IMR-90 (cell line): Measurements from ENCODE around the gene CT45A10. TPM values are rescaled to one million over a fixed set of nuclear protein-coding genes. Genes with fewer than 3 reads are reported as not detected.

Source experiments
- ATAC-seq: fragments of 200-7000 bp; cut with Tn5 transposase; 2 replicates; pipeline ENCODE4 v1.9.1; 2020; ENCODE audit warnings: low read depth, mild to moderate bottlenecking, moderate library complexity
- Bru-seq: library from RNA; stranded (reverse); fragments of 400-500 nt; gene quantifications from one replicate; lab custom pipeline; 2021; lab: Mats Ljungman, UMichigan
- BruChase-seq, 2 experiments: library from RNA; stranded (reverse); fragments of 400-500 nt; gene quantifications; one replicate each; lab custom pipeline; 2021; lab: Mats Ljungman, UMichigan
- BruUV-seq: library from RNA; stranded (reverse); fragments of 400-500 nt; replicated peaks from 2 replicates; lab custom pipeline; 2021; lab: Mats Ljungman, UMichigan
- CTCF ChIA-PET: fragments of 300-600 bp; formaldehyde crosslinking; extraction: SDS; loops from one replicate; lab custom pipeline; 2021; ENCODE audit warnings: antibody characterized with exemption; lab: Yijun Ruan, JAX
- POLR2A ChIA-PET: fragments of 300-600 bp; sonication (Branson Sonifier 250); formaldehyde crosslinking; loops from one replicate; lab custom pipeline; 2022; ENCODE audit warnings: antibody characterized with exemption; ENCODE audit not compliant: unreplicated experiment; lab: Charles Lee
- DNase-seq: peaks from one replicate; pipeline ENCODE4 v3.0.0; 2013
- H2AFZ ChIP-seq: replicated peaks from 2 replicates; pipeline ENCODE3; 2013; ENCODE audit warnings: low read length, mild to moderate bottlenecking; ENCODE audit not compliant: poor library complexity
- H2AK5ac ChIP-seq: 2 replicates; pipeline ENCODE4 v1.6.1; 2013; ENCODE audit warnings: low read depth, low read length, inconsistent platforms
- H2AK9ac ChIP-seq: replicated peaks from 2 replicates; pipeline ENCODE3; 2013; ENCODE audit warnings: mild to moderate bottlenecking, low read depth, low read length, moderate library complexity; ENCODE audit not compliant: poor library complexity
- H2BK120ac ChIP-seq: 2 replicates; pipeline ENCODE4 v1.6.1; 2013; ENCODE audit warnings: low read depth, low read length, inconsistent platforms
- H2BK15ac ChIP-seq: 3 replicates; pipeline ENCODE4 v1.6.1; 2013; ENCODE audit warnings: low read depth, low read length, inconsistent platforms
- H2BK20ac ChIP-seq: 2 replicates; pipeline ENCODE4 v1.6.1; 2013; ENCODE audit warnings: low read depth, mild to moderate bottlenecking, inconsistent platforms, low read length, moderate library complexity
- H2BK5ac ChIP-seq: 2 replicates; pipeline ENCODE4 v1.6.1; 2013; ENCODE audit warnings: mild to moderate bottlenecking, low read depth, low read length, inconsistent platforms; ENCODE audit not compliant: poor library complexity, severe bottlenecking
- H3K14ac ChIP-seq: replicated peaks from 2 replicates; pipeline ENCODE4 v1.6.1; 2013; ENCODE audit warnings: low read depth, low read length, inconsistent platforms
- H3K18ac ChIP-seq: 2 replicates; pipeline ENCODE4 v1.6.1; 2013; ENCODE audit warnings: low read depth, low read length, control low read depth
- H3K23ac ChIP-seq: 2 replicates; pipeline ENCODE4 v1.6.1; 2013; ENCODE audit warnings: low read depth, low read length, inconsistent platforms
- H3K27ac ChIP-seq: 2 replicates; pipeline ENCODE4 v1.5.1; 2013; ENCODE audit warnings: mild to moderate bottlenecking, control low read depth, low read length; ENCODE audit not compliant: insufficient read depth
- H3K27me3 ChIP-seq: 2 replicates; pipeline ENCODE4 v1.6.1; 2013; ENCODE audit warnings: low read length; ENCODE audit not compliant: control insufficient read depth, insufficient read depth
- H3K36me3 ChIP-seq: 2 replicates; pipeline ENCODE4 v1.6.1; 2013; ENCODE audit warnings: low read length, mixed read lengths; ENCODE audit not compliant: control insufficient read depth, insufficient read depth
- H3K4ac ChIP-seq: 2 replicates; pipeline ENCODE4 v1.6.1; 2013; ENCODE audit warnings: low read depth, low read length, inconsistent platforms
- H3K4me1 ChIP-seq: 2 replicates; pipeline ENCODE4 v1.6.1; 2013; ENCODE audit warnings: low read length, mixed read lengths; ENCODE audit not compliant: control insufficient read depth, insufficient read depth
- H3K4me2 ChIP-seq: 2 replicates; pipeline ENCODE4 v1.6.1; 2013; ENCODE audit warnings: low read depth, mild to moderate bottlenecking, control low read depth, low read length, moderate library complexity
- H3K4me3 ChIP-seq: 2 replicates; pipeline ENCODE4 v1.5.1; 2013; ENCODE audit warnings: low read depth, mild to moderate bottlenecking, control low read depth, low read length, moderate library complexity; ENCODE audit not compliant: insufficient read depth
- H3K56ac ChIP-seq: 2 replicates; pipeline ENCODE4 v1.6.1; 2013; ENCODE audit warnings: low read length, inconsistent platforms; ENCODE audit not compliant: insufficient read depth; ENCODE audit errors: extremely low read depth
- H3K79me1 ChIP-seq, 2 experiments: 2 replicates each; pipeline ENCODE4 v1.6.1; 2013; ENCODE audit warnings: low read length in 2 of 2, inconsistent platforms in 1 of 2, low read depth in 1 of 2
- H3K9ac ChIP-seq: 2 replicates; pipeline ENCODE4 v1.6.1; 2013; ENCODE audit warnings: low read depth, low read length, control low read depth
- H3K9me1 ChIP-seq: 2 replicates; pipeline ENCODE4 v1.6.1; 2013; ENCODE audit warnings: low read length, inconsistent platforms; ENCODE audit not compliant: insufficient read depth
- H3K9me3 ChIP-seq: 2 replicates; pipeline ENCODE4 v1.6.1; 2013; ENCODE audit warnings: low read length; ENCODE audit not compliant: control insufficient read depth, insufficient read depth
- H4K20me1 ChIP-seq: 2 replicates; pipeline ENCODE4 v1.6.1; 2013; ENCODE audit warnings: low read length, inconsistent platforms; ENCODE audit not compliant: insufficient read depth
- H4K5ac ChIP-seq: 2 replicates; pipeline ENCODE4 v1.6.1; 2013; ENCODE audit warnings: mild to moderate bottlenecking, low read depth, low read length, control low read depth
- H4K8ac ChIP-seq, 2 experiments: 2 replicates each; pipeline ENCODE4 v1.6.1; 2013; ENCODE audit warnings: low read depth in 2 of 2, low read length in 2 of 2, control low read depth in 1 of 2, inconsistent platforms in 1 of 2
- H4K91ac ChIP-seq: 2 replicates; pipeline ENCODE4 v1.6.1; 2013; ENCODE audit warnings: low read depth, low read length, inconsistent platforms; ENCODE audit not compliant: insufficient read depth
- BHLHE40 ChIP-seq: fragments of 150-350 bp; IDR thresholded peaks from 2 replicates; pipeline ENCODE4 v1.6.1; 2016; ENCODE audit warnings: mild to moderate bottlenecking, low read depth, low read length
- CEBPB ChIP-seq: IDR thresholded peaks from 2 replicates; pipeline ENCODE4 v1.6.1; 2012; ENCODE audit warnings: low read depth, low read length, improper control_type of control experiment
- CTCF ChIP-seq: conservative IDR thresholded peaks from 2 replicates; pipeline ENCODE4 v1.5.1; 2012; ENCODE audit warnings: mild to moderate bottlenecking, low read depth, low read length, improper control_type of control experiment
- ELK1 ChIP-seq: fragments of 150-350 bp; IDR thresholded peaks from 2 replicates; pipeline ENCODE4 v1.6.1; 2016; ENCODE audit warnings: low read depth, mild to moderate bottlenecking, low read length, moderate library complexity, borderline replicate concordance
- FOS ChIP-seq: fragments of 150-350 bp; IDR thresholded peaks from 2 replicates; pipeline ENCODE4 v1.6.1; 2016; ENCODE audit warnings: low read depth, low read length
- MAFK ChIP-seq: IDR thresholded peaks from 2 replicates; pipeline ENCODE4 v1.6.1; 2012; ENCODE audit warnings: low read depth, low read length, improper control_type of control experiment
- NFE2L2 ChIP-seq: fragments of 150-350 bp; IDR thresholded peaks from 2 replicates; pipeline ENCODE4 v1.6.1; 2016; ENCODE audit warnings: low read depth, mild to moderate bottlenecking, low read length
- POLR2A ChIP-seq: IDR thresholded peaks from 2 replicates; pipeline ENCODE4 v1.6.1; 2012; ENCODE audit warnings: mild to moderate bottlenecking, low read depth, low read length
- RAD21 ChIP-seq: IDR thresholded peaks from 2 replicates; pipeline ENCODE4 v1.6.1; 2012; ENCODE audit warnings: low read length, improper control_type of control experiment
- RCOR1 ChIP-seq: IDR thresholded peaks from 2 replicates; pipeline ENCODE4 v1.6.1; 2012; ENCODE audit warnings: mild to moderate bottlenecking, low read length, improper control_type of control experiment; ENCODE audit not compliant: insufficient replicate concordance
- RFX5 ChIP-seq: IDR thresholded peaks from 2 replicates; pipeline ENCODE4 v1.8.0; 2012; ENCODE audit warnings: low read depth, mild to moderate bottlenecking, low read length, moderate library complexity
- WGBS, 2 experiments: methylation state at CpG; one replicate each; pipeline versions ENCODE4 v1.1.5 to v1.1.7; 2013; ENCODE audit warnings: missing lambda C conversion rate in 2 of 2; ENCODE audit not compliant: insufficient read length in 1 of 2; ENCODE audit errors: extremely low coverage in 2 of 2; 5-methylcytosine and 5-hydroxymethylcytosine counted together
- dilution Hi-C: fragments of 300-500 bp; cut with HindIII; formaldehyde crosslinking; loops from one replicate; pipeline ENCODE4 v1.14.3; 2018; ENCODE audit warnings: low sequenced_read_pairs; ENCODE audit not compliant: unreplicated experiment
- in situ Hi-C: fragments of 300-500 bp; cut with MboI; formaldehyde crosslinking; loops from 3 replicates; pipeline ENCODE4 v1.14.3; 2019; ENCODE audit warnings: low sequenced_read_pairs, inconsistent platforms, mixed read lengths
- intact Hi-C: fragments of 100-400 bp; cut with micrococcal nuclease; formaldehyde crosslinking; loops from 2 replicates; pipeline ENCODE4 v1.10.0; 2022
- long read RNA-seq: library from polyadenylated mRNA; unstranded; transcript quantifications from one replicate; pipeline ENCODE4 v2.0.0, GENCODE V29; 2021; ENCODE audit not compliant: unreplicated experiment
- polyA plus RNA-seq, 3 experiments: library from polyadenylated mRNA; depleted of rRNA; stranded (reverse); fragments of >200 nt; gene quantifications; 2 replicates each; pipeline ENCODE4 v1.2.3, GENCODE V29; 2012; ENCODE audit warnings: low replicate concordance in 1 of 3
- total RNA-seq: library from RNA; depleted of rRNA; stranded (reverse); fragments of >200 nt; gene quantifications from 2 replicates; pipeline ENCODE4 v1.2.3, GENCODE V29; 2012; rRNA removed

The CT45A10 gene
- not detected in 2 replicates for total RNA-seq
- polyA plus RNA-seq (2012; rRNA removed) = not detected in 2 replicates
- not detected in 2 replicates for polyA plus RNA-seq (2012; cell fraction: cytosol; rRNA removed)
- not detected in 2 replicates for polyA plus RNA-seq (2012; cell fraction: nucleus; rRNA removed; ENCODE audit: low replicate concordance)
- Bru-seq, nascent RNA = not detected
- not detected for BruChase-seq, experiment 1, labeled RNA remaining after a 6-hour chase
- not detected for BruChase-seq, experiment 2, labeled RNA remaining after a 2-hour chase
- long read RNA-seq = 0 reads

GRCh38 chrX:135893294-135893817 lies at the start of gene CT45A10, which contains the start of gene SAGE1:
CT45A10 (minus strand) TSS chrX:135893444; CDS start chrX:135885344, 8,100 bp downstream.
SAGE1 (plus strand) TSS chrX:135893716; CDS start chrX:135896243, 2,527 bp downstream.
- CTCF ChIA-PET = no interaction called here

More at GRCh38 chrX:135893294-135893817, at the start of gene CT45A10, which contains the start of gene SAGE1:
- Histone ChIP-seq H3K9me3 (peaks cover 3% of the 10 kb centered on the region; the same call in 1 of the 2 replicates), H2AFZ (no peak within 1 kb of the TSS), H4K20me1 (no peaks in the 10 kb centered on the region), H3K14ac (no peak within 1 kb of the TSS), H3K4ac (no peak within 1 kb of the TSS), H2AK5ac (no peak within 1 kb of the TSS), H3K9ac (no peak within 1 kb of the TSS), H3K18ac (no peak within 1 kb of the TSS), H3K4me2 (no peak within 1 kb of the TSS), H2BK5ac (no peak within 1 kb of the TSS), H4K5ac (no peak within 1 kb of the TSS), H2BK20ac (no peak within 1 kb of the TSS), H3K4me1 (no peaks in the 10 kb centered on the region), H4K8ac (no peak within 1 kb of the TSS), H3K9me1 (no peaks in the 10 kb centered on the region), H2AK9ac (no peak within 1 kb of the TSS), H2BK15ac (no peak within 1 kb of the TSS), H3K56ac (no peak within 1 kb of the TSS), H3K23ac (no peak within 1 kb of the TSS), H3K36me3 (no peaks in the 10 kb centered on the region), H3K27ac (no peak within 1 kb of the TSS), H4K91ac (no peak within 1 kb of the TSS), H3K27me3 (no peaks in the 10 kb centered on the region), H3K79me1 (no peaks in the 10 kb centered on the region), H3K4me3 (no peak within 1 kb of the TSS), H2BK120ac (no peak within 1 kb of the TSS)
- intact Hi-C loops = no loop called here
- ATAC-seq (no peak), DNase-seq (no peak)
- POLR2A ChIA-PET = no interaction called here
- BruUV-seq = no TSS peak
- TF ChIP-seq NFE2L2 (no peak), CTCF (no peak), FOS (no peak), CEBPB (no peak), RAD21 (no peak), RCOR1 (no peak), POLR2A (no peak), BHLHE40 (no peak), MAFK (no peak), ELK1 (no peak), RFX5 (no peak)
- in situ Hi-C loops = no loop called here
- dilution Hi-C loops = no loop called here
- WGBS, 2 experiments = 80% methylated on average over 4 of the region's 22 CpGs; no CpG with 5 or more reads in 1 of the 2 experiments
